AG08396 (cell line): Measurements from ENCODE around the gene PIN1.
"Not testable (repeated sequence)": the region's sequence is repeated elsewhere in the genome, so short reads cannot be mapped to it uniquely, and the experiment has no call there.

Source experiments
- DNase-seq: peaks from one replicate; pipeline ENCODE4 v3.0.0; 2012; ENCODE audit warnings: low spot score, mixed read lengths

Gene PIN1

DNA sequence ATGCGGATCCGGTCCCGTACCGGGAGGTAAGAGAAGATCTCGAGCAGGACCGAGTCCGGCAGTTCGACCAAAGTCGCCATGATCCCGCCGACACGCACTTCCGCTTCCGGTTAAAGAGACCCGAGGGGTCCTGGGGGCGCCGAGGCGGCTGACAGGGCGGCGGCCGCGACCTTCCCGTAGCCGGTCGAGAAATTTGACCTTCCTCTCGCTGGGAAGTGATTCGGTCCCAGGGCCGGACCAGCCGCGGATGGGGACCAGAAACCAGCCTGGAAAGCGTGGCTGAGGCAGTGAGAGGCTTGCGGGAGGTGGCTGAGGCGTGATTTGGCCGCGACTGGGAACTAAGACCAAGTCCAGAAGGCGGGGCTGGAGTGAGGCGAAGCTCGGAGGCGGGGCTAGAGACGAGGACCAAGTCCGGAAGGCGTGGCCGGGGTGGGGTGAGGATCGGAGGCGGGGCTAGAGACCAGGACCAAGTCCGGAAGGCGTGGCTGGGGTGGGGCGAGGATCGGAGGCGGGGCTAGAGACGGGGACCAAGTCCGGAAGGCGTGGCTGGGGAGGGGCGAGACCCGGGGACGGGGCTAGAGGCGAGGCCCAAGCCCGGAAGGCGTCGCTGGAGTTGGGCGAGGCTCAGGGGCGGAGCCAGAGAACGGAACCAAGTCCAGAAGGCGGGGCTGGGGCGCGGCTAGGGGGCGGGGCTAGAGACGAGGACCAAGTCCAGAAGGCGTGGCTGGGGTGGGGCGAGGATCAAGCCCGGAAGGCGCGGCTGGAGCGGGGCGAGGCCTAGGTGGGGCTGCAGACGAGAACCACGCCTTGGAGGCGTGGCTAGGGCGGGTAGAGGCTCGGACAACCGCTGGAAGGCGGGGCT lies 16.2 kb upstream of the PIN1 start, which contains the start of gene FBXL12:
FBXL12 (minus strand) TSS at position 346 of the 862 bp plus-strand sequence; CDS start at position 80, 266 bp downstream.
- DNase-seq = peak; percentile 97

DNA sequence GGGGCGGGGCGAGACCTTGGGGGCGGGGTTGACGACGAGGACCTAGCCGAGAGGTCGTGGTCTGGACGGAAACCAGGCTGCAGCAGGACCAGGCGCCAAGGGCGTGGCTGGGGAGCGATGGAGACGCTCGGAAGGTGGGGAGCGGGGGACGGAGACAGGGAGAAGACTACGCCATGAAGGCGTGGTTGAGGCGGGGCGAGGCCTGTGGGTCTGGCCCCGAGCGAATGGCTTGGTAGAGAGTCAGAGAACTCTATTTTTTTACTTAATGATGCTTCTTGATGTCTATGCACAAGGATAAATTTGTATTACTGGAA lies 15.6 kb upstream of the PIN1 start:
- no peak for DNase-seq

- DNase-seq = not testable (repeated sequence)
Measured at GRCh38 chr19:9820034-9820433, 15.1 kb upstream of the PIN1 start.

GRCh38 chr19:9823816-9824215 lies 11.3 kb upstream of the PIN1 start:
- no peak for DNase-seq

GRCh38 chr19:9827289-9828238 lies 7.6 kb upstream of the PIN1 start, which contains the start of gene UBL5:
Gene UBL5 (plus strand): TSS chr19:9827918. CDS start chr19:9828338, 420 bp downstream.
- DNase-seq = peak; percentile 91

DNA sequence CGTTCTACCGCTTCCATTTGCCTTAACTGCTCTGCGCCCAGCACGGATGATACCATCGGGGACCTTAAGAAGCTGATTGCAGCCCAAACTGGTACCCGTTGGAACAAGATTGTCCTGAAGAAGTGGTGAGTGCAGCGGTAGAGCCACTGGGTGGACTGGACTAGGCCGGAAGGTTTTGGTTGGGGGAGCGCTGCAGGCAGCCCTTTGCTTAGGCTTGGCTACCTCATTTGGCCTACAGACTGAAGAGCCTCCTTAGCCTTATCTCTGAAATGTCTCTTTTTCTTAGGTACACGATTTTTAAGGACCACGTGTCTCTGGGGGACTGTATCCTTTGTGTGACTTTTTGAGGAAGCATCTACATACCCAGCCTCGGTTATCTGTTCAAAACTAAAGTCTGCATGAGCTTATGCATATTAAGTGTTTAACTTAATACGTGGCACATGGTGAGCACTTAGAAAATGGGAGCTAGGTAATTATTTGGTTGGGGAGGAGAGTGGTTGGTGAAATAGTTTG lies 6.5 kb upstream of the PIN1 start:
- no peak for DNase-seq

DNA sequence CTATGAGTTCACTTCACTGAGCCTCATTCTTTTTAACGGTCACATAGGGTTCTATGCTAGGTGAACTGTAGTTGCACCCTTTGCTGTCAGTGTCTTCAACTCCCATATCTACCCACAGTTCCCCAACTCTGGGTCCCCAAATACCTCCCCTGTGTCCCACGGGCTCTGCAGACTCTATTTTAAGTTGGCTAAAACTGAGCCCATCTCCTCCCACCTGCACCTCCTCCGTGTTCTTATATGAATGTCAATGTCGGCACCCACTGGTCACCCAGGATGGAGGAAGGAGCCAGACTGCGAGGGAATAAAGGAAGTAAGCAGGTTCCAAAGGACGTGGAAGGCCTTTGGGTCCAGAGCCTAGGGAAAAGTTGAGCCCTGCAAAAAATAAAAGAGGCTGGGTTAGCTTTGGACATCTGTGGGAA lies 802 bp upstream of the PIN1 start:
- no peak for DNase-seq

DNA sequence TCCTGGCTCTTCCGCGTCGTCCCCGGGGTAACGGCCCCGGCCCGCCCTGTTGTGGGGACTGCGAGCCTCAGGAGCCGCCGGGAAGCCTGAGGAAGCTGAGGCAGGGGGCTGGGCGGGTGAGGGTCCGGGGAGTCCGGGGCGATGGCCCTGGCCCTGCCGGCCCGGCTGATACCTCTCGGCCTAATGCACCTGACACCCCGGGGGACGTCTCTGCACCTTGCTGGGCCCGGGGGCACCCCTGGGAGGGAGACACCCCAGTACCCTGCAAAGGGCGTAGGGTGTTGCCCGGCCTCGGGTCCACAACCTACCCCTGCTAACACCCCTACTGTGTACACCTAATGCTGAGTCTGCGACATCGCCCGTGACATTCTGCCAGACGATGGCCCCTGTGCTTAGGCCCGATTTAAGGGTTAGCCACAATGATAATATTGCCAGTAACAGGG lies 410 bp downstream of the PIN1 start:
- no peak for DNase-seq

DNA sequence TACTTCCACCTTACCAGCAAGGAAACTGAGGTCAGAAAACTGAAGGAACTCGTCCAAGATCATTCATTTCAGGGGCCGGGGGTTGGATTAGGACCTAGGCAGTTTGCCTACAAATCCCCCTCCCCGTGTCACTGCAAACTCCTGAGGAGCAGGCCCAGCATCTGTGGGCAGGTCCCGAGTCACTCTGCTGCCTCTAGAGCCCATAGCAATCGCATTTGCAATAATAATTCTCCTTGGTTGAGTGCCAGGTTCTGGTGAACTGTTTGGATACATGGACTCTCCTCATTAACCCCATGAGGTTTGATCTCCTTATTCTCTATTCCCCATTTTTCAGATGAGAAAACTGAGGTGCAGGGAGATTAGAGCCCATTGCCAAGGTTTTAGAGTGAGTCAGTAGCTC lies 903 bp downstream of the PIN1 start:
- peak; percentile 71 for DNase-seq

GRCh38 chr19:9838324-9838723 lies 3.2 kb downstream of the PIN1 start:
- no peak for DNase-seq

- DNase-seq = no peak
Measured at GRCh38 chr19:9839415-9839814, 4.3 kb downstream of the PIN1 start.

DNA sequence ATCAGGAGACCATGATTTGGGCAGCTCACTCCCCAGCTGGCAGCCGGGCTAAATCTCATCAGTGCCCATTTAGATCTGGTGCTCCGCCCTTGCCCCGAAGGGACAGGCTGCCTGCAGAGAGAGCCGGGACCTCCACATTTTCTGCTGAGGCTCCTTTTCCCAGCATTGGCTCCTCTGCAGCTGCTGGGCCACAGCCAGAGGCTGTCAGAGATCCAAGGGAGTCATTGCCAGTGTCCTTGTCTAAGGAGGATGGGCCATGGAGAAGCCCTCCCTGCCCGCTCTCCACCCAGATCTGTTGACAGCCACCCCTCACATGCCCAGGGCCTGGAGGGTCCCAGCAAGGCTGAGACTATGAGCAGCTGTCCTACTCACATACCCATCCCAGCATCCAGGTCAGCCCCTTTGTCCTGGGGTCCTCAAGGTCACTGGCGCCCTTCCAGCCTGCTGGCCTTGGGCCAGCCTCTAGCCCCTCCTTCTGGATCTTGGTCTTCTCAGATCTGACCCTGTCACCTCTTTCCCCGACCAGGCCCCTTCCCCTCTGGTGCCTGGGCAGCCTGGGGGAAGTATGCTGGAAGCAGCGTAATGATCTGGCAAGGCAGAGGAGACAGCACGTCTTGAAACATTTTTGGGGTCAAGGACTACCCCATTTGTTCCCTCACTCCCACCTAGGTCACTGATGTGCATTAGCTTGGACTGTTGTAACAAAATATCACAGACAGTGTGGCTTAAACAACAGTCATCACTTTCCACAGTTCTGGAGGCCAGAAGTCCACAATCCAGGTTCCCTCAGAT lies 7.9 kb downstream of the PIN1 start:
- DNase-seq = no peak

GRCh38 chr19:9843626-9844273 lies 8.6 kb downstream of the PIN1 start:
- DNase-seq = not testable (repeated sequence)

- DNase-seq = peak; percentile 97
Measured at GRCh38 chr19:9847087-9847671, 12.1 kb downstream of the PIN1 start.

GRCh38 chr19:9848060-9848459 lies 12.9 kb downstream of the PIN1 start:
- DNase-seq = no peak

GRCh38 chr19:9848762-9849161 lies 13.6 kb downstream of the PIN1 start:
- no peak for DNase-seq

- no peak for DNase-seq
Measured at GRCh38 chr19:9849791-9850190, 14.7 kb downstream of the PIN1 start.

DNA sequence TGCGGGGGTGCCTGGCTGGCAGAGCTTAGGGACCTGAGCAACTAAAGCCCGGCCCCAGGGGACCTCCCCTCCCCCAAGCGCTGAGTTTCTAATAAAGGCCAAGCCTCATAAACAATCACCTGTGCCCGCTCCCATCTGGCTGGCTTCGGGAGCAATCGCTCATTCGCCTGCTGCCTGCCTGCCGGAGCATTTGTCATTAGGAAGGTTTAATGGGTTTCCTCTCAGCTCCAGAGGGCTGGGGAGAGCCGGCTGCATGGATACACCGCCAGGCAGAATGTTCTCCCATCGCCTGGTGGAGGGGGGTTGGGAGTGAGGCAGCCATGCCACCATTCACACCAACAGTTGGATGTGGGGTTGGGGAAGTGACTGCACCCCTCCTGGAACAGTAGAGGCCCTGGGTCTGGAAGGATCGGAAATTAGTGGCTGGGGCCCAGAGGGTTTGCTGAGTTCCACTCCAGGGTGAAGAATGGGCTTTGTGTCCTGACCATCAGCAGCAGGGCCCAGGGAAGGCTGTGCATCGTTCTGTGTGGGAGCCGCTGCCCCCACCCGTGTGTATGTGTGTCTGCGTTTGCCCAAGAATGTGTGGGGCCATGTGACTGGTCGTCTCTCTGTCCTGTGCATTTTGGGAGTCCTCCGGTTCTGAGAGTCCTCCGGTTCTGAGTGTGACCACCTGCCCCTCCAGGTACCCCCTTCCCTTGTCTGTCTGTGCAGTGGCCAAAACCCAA lies 15.3 kb downstream of the PIN1 start:
- no peak for DNase-seq

DNA sequence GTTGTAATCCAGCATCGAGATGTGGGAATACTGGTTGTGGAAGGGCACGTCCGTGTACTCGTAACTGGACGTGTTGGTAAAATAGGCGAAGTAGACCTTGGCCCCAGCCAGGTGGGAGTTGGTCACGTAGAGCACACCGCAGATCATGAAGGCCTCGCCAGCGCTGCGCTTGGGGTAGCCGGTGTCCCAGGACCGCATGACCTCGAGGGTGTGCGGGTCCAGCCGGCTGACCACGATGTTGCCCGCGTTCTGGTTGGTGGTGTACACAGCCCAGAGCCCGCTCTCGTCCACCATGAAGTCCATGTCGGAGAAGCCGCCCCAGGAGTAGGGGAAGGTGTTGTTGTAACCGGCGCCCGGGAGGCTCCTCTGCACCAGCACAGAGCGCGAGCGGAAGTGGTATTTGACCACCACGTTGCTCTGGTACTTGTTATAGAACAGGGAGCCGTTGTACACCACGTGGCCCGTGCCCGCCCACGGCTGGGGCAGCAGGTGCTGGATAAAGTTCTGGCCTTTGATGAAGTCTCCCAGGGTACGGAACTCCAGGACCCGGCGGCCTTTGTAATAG lies 19.2 kb downstream of the PIN1 start:
- DNase-seq = no peak

DNA sequence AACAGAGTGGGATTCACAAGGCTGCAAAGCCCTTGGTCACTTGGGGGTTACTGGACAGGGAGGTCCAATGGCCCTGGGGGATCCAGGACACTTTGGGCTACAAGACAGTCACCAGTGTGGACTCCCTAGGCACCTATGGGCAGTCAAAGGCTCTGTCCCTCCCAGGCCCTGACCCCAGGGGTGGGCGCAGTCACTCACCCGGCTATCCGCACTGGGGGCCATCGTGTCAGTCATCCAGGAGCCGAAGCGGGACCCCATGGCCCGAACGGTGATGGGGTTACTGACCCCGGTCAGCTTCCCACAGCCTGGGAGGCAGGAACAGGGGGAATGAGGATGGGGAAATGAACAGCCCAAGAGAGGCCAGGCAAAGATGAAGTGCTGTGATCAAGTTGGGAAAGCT lies 21.5 kb downstream of the PIN1 start:
- DNase-seq = no peak
